Liver (tissue), 3 donors: ENCODE measurements around the gene GJB2.

ENCODE experiments used
- ATF3 ChIP-seq: IDR thresholded peaks from 2 replicates; pipeline ENCODE4 v1.6.1; 2016; ENCODE audit warnings: antibody characterized with exemption
- CTCF ChIP-seq: fragments of 150-350 bp; IDR thresholded peaks from 2 replicates; pipeline ENCODE4 v1.5.1; 2017; ENCODE audit warnings: improper control_type of control experiment, low read depth, low read length; ENCODE audit not compliant: missing input control
- EGR1 ChIP-seq, 2 donors: IDR thresholded peaks; 2 replicates each; pipeline ENCODE4 v1.6.1; 2016 to 2018; ENCODE audit warnings: antibody characterized with exemption in 2 of 2, low read depth in 2 of 2
- JUND ChIP-seq, 2 donors: IDR thresholded peaks; 2 replicates each; pipeline ENCODE4 v1.6.1; 2016; ENCODE audit warnings: antibody characterized with exemption in 2 of 2
- MAX ChIP-seq: IDR thresholded peaks from 2 replicates; pipeline ENCODE4 v1.6.1; 2016; ENCODE audit warnings: antibody characterized with exemption
- RAD21 ChIP-seq, 2 donors: IDR thresholded peaks; 2 replicates each; pipeline ENCODE4 v1.6.1; 2016; ENCODE audit warnings: antibody characterized with exemption in 2 of 2, mild to moderate bottlenecking in 2 of 2
- REST ChIP-seq: IDR thresholded peaks from 2 replicates; pipeline ENCODE4 v1.6.1; 2016; ENCODE audit warnings: antibody characterized with exemption, mild to moderate bottlenecking
- SP1 ChIP-seq: IDR thresholded peaks from 2 replicates; pipeline ENCODE4 v1.6.1; 2018; ENCODE audit warnings: antibody characterized with exemption, mild to moderate bottlenecking
- YY1 ChIP-seq: IDR thresholded peaks from 2 replicates; pipeline ENCODE4 v1.6.1; 2016; ENCODE audit warnings: antibody characterized with exemption, mild to moderate bottlenecking
- donor health status: healthy.
- donor health status: healthy.

GRCh38 chr13:20191311-20192157 is 1.2 kb downstream of the GJB2 start:
- TF ChIP-seq REST = no peak
- TF ChIP-seq CTCF = no peak
- no peak for TF ChIP-seq MAX
- no peak for TF ChIP-seq ATF3
- TF ChIP-seq YY1 = no peak
- no peak for TF ChIP-seq JUND (IDR thresholded peaks at IDR 0.05)
- no peak for TF ChIP-seq EGR1 (IDR thresholded peaks at IDR 0.05; ENCODE audit: low read depth in 2 of 2)
- no peak for TF ChIP-seq SP1
- TF ChIP-seq RAD21 (IDR thresholded peaks at IDR 0.05) = no peak
